Endothelial cell of umbilical vein (primary cell): ENCODE measurements around the gene SIX4. TPM values are rescaled to one million over a fixed set of nuclear protein-coding genes. Genes with fewer than 3 reads are reported as not detected.

ENCODE experiments used
- BruUV-seq: library from RNA; stranded (reverse); fragments of 400-500 nt; replicated peaks from 2 replicates; lab custom pipeline; 2021; lab: Mats Ljungman, UMichigan
- CTCF ChIA-PET: fragments of 300-600, 350-600 bp; sonication (Branson Sonifier 250); formaldehyde crosslinking; loops from one replicate; lab custom pipeline; 2021; ENCODE audit warnings: antibody characterized with exemption, inconsistent platforms; lab: Charles Lee
- POLR2A ChIA-PET: fragments of 300-600, 350-600 bp; sonication (Branson Sonifier 250); formaldehyde crosslinking; loops from one replicate; lab custom pipeline; 2021; ENCODE audit warnings: antibody characterized with exemption, inconsistent platforms; lab: Charles Lee
- DNase-seq: peaks from one replicate; pipeline ENCODE4 v3.0.0-alpha.2; 2011; ENCODE audit warnings: low read depth, low spot score
- FAIRE-seq: peaks from 2 replicates; lab custom pipeline; 2011; peaks lifted over from hg19 to GRCh38; lab: Jason Lieb, UNC
- H2AFZ ChIP-seq: 2 replicates; pipeline ENCODE4 v1.6.0; 2012; ENCODE audit warnings: low read depth, low read length, control low read depth, inconsistent platforms
- H3K27ac ChIP-seq: 2 replicates; pipeline ENCODE4 v1.5.1; 2011; ENCODE audit warnings: low read depth, mild to moderate bottlenecking, control low read depth, low read length, moderate library complexity; ENCODE audit not compliant: insufficient read depth
- H3K27me3 ChIP-seq, 2 experiments: 2 replicates each; pipeline versions ENCODE4 v1.6.0 to v1.6.1; 2011; ENCODE audit warnings: low read length in 2 of 2, mixed read lengths in 1 of 2; ENCODE audit not compliant: control insufficient read depth in 2 of 2, insufficient read depth in 2 of 2
- H3K36me3 ChIP-seq, 2 experiments: 2 replicates in 1 of 2; 3 replicates in 1 of 2; pipeline ENCODE4 v1.5.1; 2011; ENCODE audit warnings: low read length in 2 of 2, mild to moderate bottlenecking in 1 of 2, moderate library complexity in 1 of 2; ENCODE audit not compliant: control insufficient read depth in 2 of 2, insufficient read depth in 2 of 2; ENCODE audit errors: extremely low read depth in 1 of 2
- H3K4me1 ChIP-seq: 3 replicates; pipeline ENCODE4 v1.5.1; 2011; ENCODE audit warnings: mild to moderate bottlenecking, low read length; ENCODE audit not compliant: control insufficient read depth, insufficient read depth; ENCODE audit errors: extremely low read depth
- H3K4me2 ChIP-seq: 2 replicates; pipeline ENCODE4 v1.6.1; 2011; ENCODE audit warnings: low read length, control low read depth, mixed read lengths; ENCODE audit not compliant: insufficient read depth
- H3K4me3 ChIP-seq, 3 experiments: fragments of 200-600 bp in 1 of 3; sonication (generic), shearing (Covaris generic) in 1 of 3; replicated peaks in 1 of 3; 2 replicates each; pipeline ENCODE4 v1.5.1; 2011 to 2016; ENCODE audit warnings: control low read depth in 3 of 3, low read length in 3 of 3, mild to moderate bottlenecking in 2 of 3, inconsistent platforms in 1 of 3, low read depth in 1 of 3, moderate library complexity in 1 of 3; ENCODE audit not compliant: insufficient read depth in 1 of 3
- H3K79me2 ChIP-seq: 2 replicates; pipeline ENCODE4 v1.6.0; 2012; ENCODE audit warnings: low read length, inconsistent platforms; ENCODE audit not compliant: control insufficient read depth, insufficient read depth
- H3K9ac ChIP-seq: replicated peaks from 2 replicates; pipeline ENCODE3; 2011; ENCODE audit warnings: low read length, control low read depth; ENCODE audit not compliant: insufficient read depth; ENCODE audit errors: extremely low read depth
- H3K9me1 ChIP-seq: replicated peaks from 3 replicates; pipeline ENCODE4 v1.6.0; 2011; ENCODE audit warnings: mild to moderate bottlenecking, low read length; ENCODE audit not compliant: control insufficient read depth, insufficient read depth; ENCODE audit errors: extremely low read depth
- H3K9me3 ChIP-seq: replicated peaks from 2 replicates; pipeline ENCODE4 v1.5.1; 2012; ENCODE audit warnings: low read length, inconsistent platforms; ENCODE audit not compliant: control insufficient read depth, insufficient read depth
- H4K20me1 ChIP-seq: replicated peaks from 2 replicates; pipeline ENCODE3; 2011; ENCODE audit warnings: mild to moderate bottlenecking, low read length; ENCODE audit not compliant: control insufficient read depth, insufficient read depth; ENCODE audit errors: extremely low read depth
- EZH2 ChIP-seq: IDR thresholded peaks from 2 replicates; pipeline ENCODE4 v1.6.1; 2012; ENCODE audit warnings: borderline replicate concordance, low read depth, mild to moderate bottlenecking, moderate library complexity, low read length, inconsistent platforms; ENCODE audit not compliant: severe bottlenecking
- FOS ChIP-seq: IDR thresholded peaks from 2 replicates; pipeline ENCODE4 v1.6.1; 2011; ENCODE audit warnings: mild to moderate bottlenecking, low read length, moderate library complexity, borderline replicate concordance; ENCODE audit not compliant: insufficient read depth
- GATA2 ChIP-seq: IDR thresholded peaks from 2 replicates; pipeline ENCODE4 v1.7.0; 2011; ENCODE audit warnings: low read depth, mild to moderate bottlenecking, moderate library complexity, mixed read lengths, low read length; ENCODE audit not compliant: insufficient read length, insufficient read depth
- JUN ChIP-seq: IDR thresholded peaks from 2 replicates; pipeline ENCODE4 v1.6.1; 2011; ENCODE audit warnings: borderline replicate concordance, low read depth; ENCODE audit not compliant: insufficient read length, insufficient read depth
- MYC ChIP-seq: IDR thresholded peaks from one replicate; pipeline ENCODE4 v1.6.1; 2011; ENCODE audit warnings: mild to moderate bottlenecking, low read depth, low read length
- POLR2A ChIP-seq: IDR thresholded peaks from 2 replicates; pipeline ENCODE4 v1.6.1; 2012; ENCODE audit warnings: low read depth, mild to moderate bottlenecking, control low read depth, low read length
- POLR2AphosphoS5 ChIP-seq: IDR thresholded peaks from 2 replicates; pipeline ENCODE4 v1.6.1; 2012; ENCODE audit warnings: low read depth, mild to moderate bottlenecking, control low read depth, low read length, moderate library complexity; ENCODE audit not compliant: insufficient read depth
- dilution Hi-C: fragments of 300-500 bp; cut with MboI; formaldehyde crosslinking; loops from one replicate; pipeline ENCODE4 v1.15.0; 2019; ENCODE audit warnings: low sequenced_read_pairs; ENCODE audit not compliant: extremely low pct_ligation_motif_present
- intact Hi-C: fragments of 100-400 bp; cut with micrococcal nuclease; formaldehyde crosslinking; loops from one replicate; pipeline ENCODE4 v1.10.0; 2022
- polyA plus RNA-seq, 4 experiments: library from polyadenylated mRNA; depleted of rRNA in 3 of 4; stranded (reverse) in 3 of 4; unstranded in 1 of 4; fragments of >200 nt; gene quantifications; 2 replicates each; pipeline versions ENCODE4 v1.2.1 to v1.2.3, GENCODE V29; 2011 to 2012; ENCODE audit warnings: missing spikeins in 1 of 4
- total RNA-seq: library from RNA; stranded (reverse); gene quantifications from 2 replicates; pipeline ENCODE4 v1.2.3, GENCODE V29; 2021
- TF ChIP-seq, protein P1 (sequence below), 2 donors: IDR thresholded peaks; 1 replicate in 1 of 2; 2 replicates in 1 of 2; pipeline ENCODE4 v1.5.1; 2011; ENCODE audit warnings: low read length in 2 of 2, mild to moderate bottlenecking in 2 of 2, moderate library complexity in 2 of 2, control low read depth in 1 of 2, inconsistent platforms in 1 of 2, low read depth in 1 of 2; ENCODE audit not compliant: insufficient read depth in 1 of 2; ENCODE audit errors: extremely low read depth in 1 of 2
- TF ChIP-seq, protein P2 (sequence below): IDR thresholded peaks from 2 replicates; pipeline ENCODE4 v1.6.1; 2011; ENCODE audit not compliant: insufficient read depth, insufficient read length

Gene SIX4
- total and polyA plus RNA-seq, 2 donors (not counting 3 experiments of a cell fraction or from before 2014, with no cell fraction given): 1.8 to 4.7 TPM

DNA sequence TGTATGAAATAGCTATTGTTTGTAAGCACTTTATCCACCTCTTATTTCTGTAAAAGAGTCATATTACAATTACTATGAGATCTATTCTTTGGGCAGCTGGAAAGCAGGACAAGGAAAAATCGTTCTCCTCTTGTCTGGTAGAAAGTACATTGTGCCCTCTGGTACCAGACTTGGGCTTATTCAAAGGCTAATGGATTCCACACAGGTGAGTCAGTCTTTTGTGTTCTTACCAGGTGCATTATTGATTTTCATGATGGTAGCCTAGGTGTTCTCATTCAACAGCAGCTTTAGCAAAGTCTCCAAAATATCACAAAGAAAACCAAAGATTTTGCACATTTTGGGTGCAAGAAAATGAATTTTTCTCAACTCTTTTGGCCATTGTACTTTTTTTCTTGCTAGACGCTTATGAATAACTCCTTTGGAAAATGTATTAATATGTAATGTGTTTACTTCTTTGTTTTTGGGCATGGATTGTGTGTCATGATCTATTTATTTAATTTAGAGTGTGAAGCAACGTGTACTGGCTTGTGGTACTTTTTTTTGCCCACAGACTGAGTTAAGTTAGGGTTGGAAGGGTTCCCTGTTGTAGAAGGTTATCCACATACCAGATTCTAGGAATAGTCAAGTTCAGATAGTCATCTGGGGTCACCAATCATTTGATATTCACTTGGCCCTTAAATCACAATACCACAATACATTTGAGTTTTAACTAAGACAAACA, 36.7 kb upstream of the SIX4 start:
- ChIA-PET CTCF (interaction anchor here (1.0 kb wide), 1 partner anchor 12 kb away, joined by 3 read pairs; no protein-coding TSS in a partner anchor), POLR2A (no interaction called here)
- FAIRE-seq: no peak

DNA sequence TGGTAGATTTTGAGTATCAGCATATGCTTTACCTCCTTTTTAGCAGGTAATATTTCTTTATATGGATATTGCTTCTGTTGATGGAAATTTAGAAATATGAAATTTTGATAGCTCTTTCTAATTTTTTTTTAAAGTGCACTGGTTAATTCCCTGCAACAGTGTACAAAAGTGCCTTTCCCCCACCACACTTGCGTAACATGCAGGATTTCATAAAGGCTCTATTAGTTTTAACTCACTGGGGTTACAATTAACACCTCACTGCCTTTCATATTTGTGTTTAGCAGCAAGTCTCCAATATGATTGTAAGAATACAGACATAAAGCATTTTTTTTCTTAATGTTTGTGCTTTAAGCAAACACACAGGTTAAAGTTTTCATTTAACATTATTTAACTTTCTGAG, 36.1 kb upstream of the SIX4 start:
- H3K79me2 ChIP-seq: peaks cover 46% of the 10 kb centered on the region
- BruUV-seq: no TSS peak

More for the DNA sequence above, 36.7 kb upstream of the SIX4 start:
- no peak overlapping the region for H3K27ac ChIP-seq
- intact Hi-C loops (no loop called here), dilution Hi-C loops (no loop called here)
- no peaks in the 10 kb centered on the region for H3K9me3 ChIP-seq
- H3K36me3 ChIP-seq: no peaks in the 10 kb centered on the region
- H3K79me2 ChIP-seq: peaks cover 46% of the 10 kb centered on the region
- no peak for DNase-seq
- H4K20me1 ChIP-seq: no peaks in the 10 kb centered on the region
- H3K9me1 ChIP-seq: peaks cover 2% of the 10 kb centered on the region
- H3K27me3 ChIP-seq: no peaks in the 10 kb centered on the region
- TF ChIP-seq POLR2A (no peak), MYC (no peak), FOS (no peak)
- H3K4me2 ChIP-seq: no peak overlapping the region
- H2AFZ ChIP-seq: no peak overlapping the region
- H3K4me3 ChIP-seq: no peak overlapping the region
- no TSS peak for BruUV-seq
- peaks cover 18% of the 10 kb centered on the region for H3K4me1 ChIP-seq
- H3K9ac ChIP-seq: no peak overlapping the region

More for the DNA sequence above, 36.1 kb upstream of the SIX4 start:
- Histone ChIP-seq H3K4me2 (no peak overlapping the region), H3K27me3 (no peaks in the 10 kb centered on the region), H3K4me3 (no peak overlapping the region), H3K9ac (no peak overlapping the region), H3K4me1 (peaks cover 18% of the 10 kb centered on the region), H3K9me1 (peaks cover 2% of the 10 kb centered on the region), H3K36me3 (no peaks in the 10 kb centered on the region), H2AFZ (no peak overlapping the region), H3K27ac (no peak overlapping the region), H4K20me1 (no peaks in the 10 kb centered on the region), H3K9me3 (no peaks in the 10 kb centered on the region)
- ChIA-PET CTCF (interaction anchor here (1.0 kb wide), 1 partner anchor 12 kb away, joined by 3 read pairs; no protein-coding TSS in a partner anchor), POLR2A (no interaction called here)
- FAIRE-seq: no peak
- no peak for DNase-seq
- dilution Hi-C loops (no loop called here), intact Hi-C loops (no loop called here)
- TF ChIP-seq, protein P1, sequence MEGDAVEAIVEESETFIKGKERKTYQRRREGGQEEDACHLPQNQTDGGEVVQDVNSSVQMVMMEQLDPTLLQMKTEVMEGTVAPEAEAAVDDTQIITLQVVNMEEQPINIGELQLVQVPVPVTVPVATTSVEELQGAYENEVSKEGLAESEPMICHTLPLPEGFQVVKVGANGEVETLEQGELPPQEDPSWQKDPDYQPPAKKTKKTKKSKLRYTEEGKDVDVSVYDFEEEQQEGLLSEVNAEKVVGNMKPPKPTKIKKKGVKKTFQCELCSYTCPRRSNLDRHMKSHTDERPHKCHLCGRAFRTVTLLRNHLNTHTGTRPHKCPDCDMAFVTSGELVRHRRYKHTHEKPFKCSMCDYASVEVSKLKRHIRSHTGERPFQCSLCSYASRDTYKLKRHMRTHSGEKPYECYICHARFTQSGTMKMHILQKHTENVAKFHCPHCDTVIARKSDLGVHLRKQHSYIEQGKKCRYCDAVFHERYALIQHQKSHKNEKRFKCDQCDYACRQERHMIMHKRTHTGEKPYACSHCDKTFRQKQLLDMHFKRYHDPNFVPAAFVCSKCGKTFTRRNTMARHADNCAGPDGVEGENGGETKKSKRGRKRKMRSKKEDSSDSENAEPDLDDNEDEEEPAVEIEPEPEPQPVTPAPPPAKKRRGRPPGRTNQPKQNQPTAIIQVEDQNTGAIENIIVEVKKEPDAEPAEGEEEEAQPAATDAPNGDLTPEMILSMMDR (IDR thresholded peaks at IDR 0.05; ENCODE audit: extremely low read depth in 1 of 2, insufficient read depth in 1 of 2, low read depth in 1 of 2, low read length in 2 of 2): no peak
- TF ChIP-seq GATA2 (no peak), FOS (no peak), POLR2AphosphoS5 (no peak), EZH2 (no peak), MYC (no peak), JUN (no peak), POLR2A (no peak)
- TF ChIP-seq, protein P2, sequence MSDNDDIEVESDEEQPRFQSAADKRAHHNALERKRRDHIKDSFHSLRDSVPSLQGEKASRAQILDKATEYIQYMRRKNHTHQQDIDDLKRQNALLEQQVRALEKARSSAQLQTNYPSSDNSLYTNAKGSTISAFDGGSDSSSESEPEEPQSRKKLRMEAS: no peak
